A673 (cell line): Measurements from ENCODE around the gene VAV1. TPM values are rescaled to one million over a fixed set of nuclear protein-coding genes. Genes with fewer than 3 reads are reported as not detected.

Source experiments
- BruUV-seq: library from RNA; stranded (reverse); fragments of 400-500 nt; replicated peaks from 2 replicates; lab custom pipeline; 2021; lab: Mats Ljungman, UMichigan
- CTCF ChIA-PET: fragments of 300-600 bp; sonication (Branson Sonifier 250); formaldehyde crosslinking; loops from one replicate; lab custom pipeline; 2022; ENCODE audit warnings: antibody characterized with exemption; lab: Charles Lee
- POLR2A ChIA-PET: fragments of 300-600 bp; sonication (Branson Sonifier 250); formaldehyde crosslinking; loops from one replicate; lab custom pipeline; 2022; ENCODE audit warnings: antibody characterized with exemption; ENCODE audit not compliant: low non-redundant PET; lab: Charles Lee
- DNase-seq: peaks from one replicate; pipeline ENCODE4 v3.0.0-alpha.2; 2015; ENCODE audit warnings: low spot score
- H3K27ac ChIP-seq: fragments of 200-600 bp; sonication (generic); 2 replicates; pipeline ENCODE4 v1.5.1; 2016; ENCODE audit warnings: mixed run types, low read depth, mild to moderate bottlenecking, mixed read lengths, antibody characterized with exemption, low read length; ENCODE audit not compliant: poor library complexity, severe bottlenecking
- H3K27me3 ChIP-seq: fragments of 200-600 bp; sonication (generic); replicated peaks from 2 replicates; pipeline ENCODE4 v1.6.1; 2017; ENCODE audit warnings: mixed run types, low read depth, mild to moderate bottlenecking, mixed read lengths, antibody characterized with exemption, low read length; ENCODE audit not compliant: insufficient read depth, poor library complexity
- H3K36me3 ChIP-seq: fragments of 200-600 bp; sonication (generic); 2 replicates; pipeline ENCODE4 v1.6.1; 2016; ENCODE audit warnings: mixed run types, mild to moderate bottlenecking, mixed read lengths, antibody characterized with exemption, low read length; ENCODE audit not compliant: insufficient read depth, poor library complexity, severe bottlenecking
- H3K4me1 ChIP-seq: fragments of 200-600 bp; sonication (generic); 2 replicates; pipeline ENCODE4 v1.6.1; 2017; ENCODE audit warnings: mixed run types, mild to moderate bottlenecking, mixed read lengths, antibody characterized with exemption, low read length; ENCODE audit not compliant: insufficient read depth, poor library complexity, severe bottlenecking
- H3K4me3 ChIP-seq: fragments of 200-600 bp; sonication (generic); 2 replicates; pipeline ENCODE4 v1.5.1; 2016; ENCODE audit warnings: low read depth, mixed run types, mild to moderate bottlenecking, mixed read lengths, low read length; ENCODE audit not compliant: poor library complexity, severe bottlenecking
- H3K9me3 ChIP-seq: fragments of 200-600 bp; sonication (generic); 2 replicates; pipeline ENCODE4 v1.6.1; 2016; ENCODE audit warnings: mixed run types, low read depth, mild to moderate bottlenecking, mixed read lengths, antibody characterized with exemption, low read length; ENCODE audit not compliant: poor library complexity, severe bottlenecking
- EZH2 ChIP-seq: fragments of 200-600 bp; sonication (generic); IDR thresholded peaks from 2 replicates; pipeline ENCODE4 v1.6.1; 2017; ENCODE audit warnings: borderline replicate concordance, low read depth, mild to moderate bottlenecking, mixed read lengths, antibody characterized with exemption, low read length; ENCODE audit not compliant: poor library complexity, severe bottlenecking
- intact Hi-C: fragments of 100-400 bp; cut with micrococcal nuclease; formaldehyde crosslinking; loops from one replicate; pipeline ENCODE4 v1.10.0; 2022; ENCODE audit not compliant: unreplicated experiment
- total RNA-seq: library from RNA; stranded (reverse); gene quantifications from 2 replicates; pipeline ENCODE4 v1.2.3, GENCODE V29; 2021
- TF ChIP-seq, protein P1 (sequence below): fragments of 300-800, 200-600 bp; sonication (generic); conservative IDR thresholded peaks from 2 replicates; pipeline ENCODE4 v1.5.1; 2017; ENCODE audit warnings: low read depth, mild to moderate bottlenecking, antibody characterized with exemption, low read length, moderate library complexity, mixed read lengths

VAV1 gene
- total RNA-seq, 1 experiment from 2014 or later = 51.6 TPM

DNA sequence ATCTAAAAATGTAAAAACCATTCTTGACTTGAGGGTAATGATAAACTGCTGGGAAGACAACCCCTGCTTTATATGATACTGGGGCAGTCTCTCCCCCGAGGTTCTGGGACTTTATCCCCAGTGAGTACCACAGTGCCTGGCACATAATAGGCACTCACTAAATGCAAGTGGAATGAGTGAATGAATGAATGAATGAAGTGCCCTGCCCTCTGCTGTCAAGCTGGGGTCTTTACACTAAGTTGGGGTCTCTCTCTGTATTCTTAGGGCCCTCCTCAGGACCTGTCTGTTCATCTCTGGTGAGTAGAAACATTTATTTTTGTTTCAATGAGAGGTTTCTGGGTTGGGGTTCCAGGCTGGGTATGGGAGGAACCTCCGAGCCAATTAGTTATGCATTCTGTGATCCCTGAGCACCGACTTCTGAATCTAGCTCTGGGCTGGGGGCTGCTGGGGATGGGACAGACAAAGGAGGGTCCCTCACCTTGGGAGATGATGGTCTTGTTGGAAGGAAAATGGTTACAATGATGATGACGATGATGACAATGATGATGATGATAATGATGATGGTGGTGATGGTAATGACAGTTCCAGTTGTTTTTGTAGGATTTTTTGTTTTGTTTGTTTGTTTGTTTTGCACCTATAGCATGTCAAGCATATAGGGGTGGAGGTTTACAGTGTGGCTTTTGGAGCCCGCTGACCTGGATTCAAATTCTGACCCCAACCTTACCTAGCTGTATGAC is 70.5 kb downstream of the VAV1 start:
- no peak for DNase-seq
- TF ChIP-seq, protein P1, sequence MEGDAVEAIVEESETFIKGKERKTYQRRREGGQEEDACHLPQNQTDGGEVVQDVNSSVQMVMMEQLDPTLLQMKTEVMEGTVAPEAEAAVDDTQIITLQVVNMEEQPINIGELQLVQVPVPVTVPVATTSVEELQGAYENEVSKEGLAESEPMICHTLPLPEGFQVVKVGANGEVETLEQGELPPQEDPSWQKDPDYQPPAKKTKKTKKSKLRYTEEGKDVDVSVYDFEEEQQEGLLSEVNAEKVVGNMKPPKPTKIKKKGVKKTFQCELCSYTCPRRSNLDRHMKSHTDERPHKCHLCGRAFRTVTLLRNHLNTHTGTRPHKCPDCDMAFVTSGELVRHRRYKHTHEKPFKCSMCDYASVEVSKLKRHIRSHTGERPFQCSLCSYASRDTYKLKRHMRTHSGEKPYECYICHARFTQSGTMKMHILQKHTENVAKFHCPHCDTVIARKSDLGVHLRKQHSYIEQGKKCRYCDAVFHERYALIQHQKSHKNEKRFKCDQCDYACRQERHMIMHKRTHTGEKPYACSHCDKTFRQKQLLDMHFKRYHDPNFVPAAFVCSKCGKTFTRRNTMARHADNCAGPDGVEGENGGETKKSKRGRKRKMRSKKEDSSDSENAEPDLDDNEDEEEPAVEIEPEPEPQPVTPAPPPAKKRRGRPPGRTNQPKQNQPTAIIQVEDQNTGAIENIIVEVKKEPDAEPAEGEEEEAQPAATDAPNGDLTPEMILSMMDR = no peak
- TF ChIP-seq EZH2 = no peak
- intact Hi-C loops = no loop called here
- no TSS peak for BruUV-seq
- H3K27ac ChIP-seq = no peak overlapping the region
- no peak overlapping the region for H3K4me3 ChIP-seq
- no peaks in the 10 kb centered on the region for H3K36me3 ChIP-seq
- peaks cover 6% of the 10 kb centered on the region for H3K4me1 ChIP-seq
- ChIA-PET CTCF (interaction anchor here (1.1 kb wide), 1 partner anchor 105 kb away, joined by 9 read pairs; no protein-coding TSS in a partner anchor), POLR2A (no interaction called here)
- H3K27me3 ChIP-seq = no peaks in the 10 kb centered on the region
- no peaks in the 10 kb centered on the region for H3K9me3 ChIP-seq

DNA sequence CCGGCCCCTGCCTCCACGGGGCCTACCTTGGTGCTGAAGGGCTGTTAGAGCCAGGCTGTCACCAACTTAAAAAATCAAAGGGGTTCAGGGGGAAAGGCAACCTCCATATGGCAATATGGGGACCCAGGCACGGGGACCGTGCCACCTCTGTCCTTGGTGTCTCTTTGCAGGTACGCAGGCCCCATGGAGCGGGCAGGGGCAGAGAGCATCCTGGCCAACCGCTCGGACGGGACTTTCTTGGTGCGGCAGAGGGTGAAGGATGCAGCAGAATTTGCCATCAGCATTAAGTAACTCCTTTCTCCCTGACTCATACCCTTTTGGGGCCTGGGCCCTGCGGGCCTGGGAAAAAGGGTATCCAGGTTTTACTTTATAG is 75.3 kb downstream of the VAV1 start:
- no peaks in the 10 kb centered on the region for H3K36me3 ChIP-seq
- BruUV-seq = no TSS peak
- POLR2A ChIA-PET = no interaction called here
- H3K27me3 ChIP-seq = no peaks in the 10 kb centered on the region
- TF ChIP-seq EZH2 = no peak
- TF ChIP-seq, protein P1 = no peak
- intact Hi-C loops = no loop called here
- DNase-seq = no peak
- no peak overlapping the region for H3K4me3 ChIP-seq
- no peak overlapping the region for H3K27ac ChIP-seq
- H3K4me1 ChIP-seq = peaks cover 6% of the 10 kb centered on the region
- no peaks in the 10 kb centered on the region for H3K9me3 ChIP-seq
- CTCF ChIA-PET = no interaction called here

DNA sequence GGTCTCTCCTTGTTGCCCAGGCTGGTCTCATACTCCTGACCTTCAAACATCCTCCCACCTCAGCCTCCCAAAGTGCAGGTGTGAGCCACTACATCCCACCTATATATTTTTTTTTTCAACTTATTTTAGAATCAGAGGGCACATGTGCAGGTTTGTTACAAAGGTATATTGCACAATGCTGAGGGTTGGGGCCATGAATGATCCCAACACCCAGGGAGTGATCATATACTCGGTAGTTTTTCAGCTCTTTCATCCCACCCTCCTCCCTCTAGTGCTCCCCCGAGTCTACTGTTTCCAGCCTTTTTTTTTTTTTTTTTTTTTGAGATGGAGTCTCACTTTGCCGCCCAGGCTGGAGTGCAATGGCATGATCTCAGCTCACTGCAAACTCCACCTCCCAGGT is 76.5 kb downstream of the VAV1 start:
- TF ChIP-seq EZH2 = no peak
- TF ChIP-seq, protein P1 = no peak
- no TSS peak for BruUV-seq

More for the DNA sequence above, 76.5 kb downstream of the VAV1 start:
- ChIA-PET POLR2A (no interaction called here), CTCF (no interaction called here)
- no peak for DNase-seq
- Histone ChIP-seq H3K36me3 (peaks cover 6% of the 10 kb centered on the region), H3K27me3 (no peaks in the 10 kb centered on the region), H3K9me3 (no peaks in the 10 kb centered on the region), H3K4me1 (no peaks in the 10 kb centered on the region), H3K27ac (no peak overlapping the region), H3K4me3 (no peak overlapping the region)
- intact Hi-C loops = no loop called here
